IMR-90 (cell line): ENCODE results near the gene CPSF7.

Source experiments
- POLR2A ChIP-seq: IDR thresholded peaks from 2 replicates; pipeline ENCODE4 v1.6.1; 2012; ENCODE audit warnings: mild to moderate bottlenecking, low read depth, low read length
- RFX5 ChIP-seq: IDR thresholded peaks from 2 replicates; pipeline ENCODE4 v1.8.0; 2012; ENCODE audit warnings: low read depth, mild to moderate bottlenecking, low read length, moderate library complexity
- TF ChIP-seq, protein P1 (sequence below): conservative IDR thresholded peaks from 2 replicates; pipeline ENCODE4 v1.5.1; 2012; ENCODE audit warnings: mild to moderate bottlenecking, low read depth, low read length, improper control_type of control experiment

- no peak for TF ChIP-seq RFX5
- TF ChIP-seq, protein P1, sequence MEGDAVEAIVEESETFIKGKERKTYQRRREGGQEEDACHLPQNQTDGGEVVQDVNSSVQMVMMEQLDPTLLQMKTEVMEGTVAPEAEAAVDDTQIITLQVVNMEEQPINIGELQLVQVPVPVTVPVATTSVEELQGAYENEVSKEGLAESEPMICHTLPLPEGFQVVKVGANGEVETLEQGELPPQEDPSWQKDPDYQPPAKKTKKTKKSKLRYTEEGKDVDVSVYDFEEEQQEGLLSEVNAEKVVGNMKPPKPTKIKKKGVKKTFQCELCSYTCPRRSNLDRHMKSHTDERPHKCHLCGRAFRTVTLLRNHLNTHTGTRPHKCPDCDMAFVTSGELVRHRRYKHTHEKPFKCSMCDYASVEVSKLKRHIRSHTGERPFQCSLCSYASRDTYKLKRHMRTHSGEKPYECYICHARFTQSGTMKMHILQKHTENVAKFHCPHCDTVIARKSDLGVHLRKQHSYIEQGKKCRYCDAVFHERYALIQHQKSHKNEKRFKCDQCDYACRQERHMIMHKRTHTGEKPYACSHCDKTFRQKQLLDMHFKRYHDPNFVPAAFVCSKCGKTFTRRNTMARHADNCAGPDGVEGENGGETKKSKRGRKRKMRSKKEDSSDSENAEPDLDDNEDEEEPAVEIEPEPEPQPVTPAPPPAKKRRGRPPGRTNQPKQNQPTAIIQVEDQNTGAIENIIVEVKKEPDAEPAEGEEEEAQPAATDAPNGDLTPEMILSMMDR: no peak
- no peak for TF ChIP-seq POLR2A
Measured at GRCh38 chr11:61468002-61468401, 38.2 kb upstream of the CPSF7 start.
